Nephron progenitor cell (in vitro differentiated cells): ENCODE data around the gene ZNF19.
"Not testable (repeated sequence)": the region's sequence is repeated elsewhere in the genome, so short reads cannot be mapped to it uniquely, and the experiment has no call there.

Experiments
- DNase-seq: peaks from one replicate; pipeline ENCODE4 v3.0.0; 2021
- H3K27ac Mint-ChIP-seq: 2 replicates; pipeline ENCODE4 v1.8.0; 2021; ENCODE audit warnings: mild to moderate bottlenecking, moderate library complexity, mixed read lengths
- H3K27me3 Mint-ChIP-seq: 2 replicates; pipeline ENCODE4 v1.8.0; 2021; ENCODE audit warnings: mild to moderate bottlenecking, low read depth, mixed read lengths; ENCODE audit not compliant: poor library complexity
- H3K36me3 Mint-ChIP-seq: 2 replicates; pipeline ENCODE4 v1.8.0; 2021; ENCODE audit warnings: low read depth, mixed read lengths
- H3K4me1 Mint-ChIP-seq: 2 replicates; pipeline ENCODE4 v1.8.0; 2021; ENCODE audit warnings: mixed read lengths
- H3K4me3 Mint-ChIP-seq: 2 replicates; pipeline ENCODE4 v1.8.0; 2021; ENCODE audit warnings: mild to moderate bottlenecking, moderate library complexity, mixed read lengths
- H3K9me3 Mint-ChIP-seq: 2 replicates; pipeline ENCODE4 v1.8.0; 2021; ENCODE audit warnings: mild to moderate bottlenecking, moderate library complexity, mixed read lengths
- CTCF ChIP-seq: fragments of 200-600 bp; sonication (generic); IDR thresholded peaks from 2 replicates; pipeline ENCODE4 v1.5.0; 2021; ENCODE audit warnings: antibody characterized with exemption

The ZNF19 gene

GRCh38 chr16:71513302-71513701, 24.2 kb upstream of the ZNF19 start:
- DNase-seq: no peak
- Mint-ChIP-seq H3K36me3 (no peaks in the 10 kb centered on the region), H3K9me3 (peaks cover 9% of the 10 kb centered on the region), H3K27ac (no peak overlapping the region), H3K4me3 (no peak overlapping the region), H3K27me3 (peaks cover 36% of the 10 kb centered on the region), H3K4me1 (peaks cover 10% of the 10 kb centered on the region)
- TF ChIP-seq CTCF: no peak

DNA sequence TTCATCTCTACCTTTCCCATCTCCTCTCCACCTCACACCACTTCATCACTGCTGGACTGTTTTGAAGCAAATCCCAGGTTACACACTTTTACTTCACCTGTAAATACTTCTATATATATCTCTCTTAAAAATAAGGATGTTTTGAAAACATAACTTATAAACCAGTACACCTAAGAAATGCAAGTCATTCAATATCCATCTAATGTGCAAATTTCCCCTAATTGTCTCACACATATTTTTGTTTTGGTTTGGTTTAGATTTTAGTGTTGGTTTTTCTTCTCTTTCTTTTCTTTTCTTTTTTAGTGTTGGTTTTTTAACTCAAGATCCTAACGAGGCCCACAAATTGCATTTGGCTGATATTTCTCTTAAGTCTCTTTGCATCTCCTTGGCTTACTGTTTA, 17.9 kb upstream of the ZNF19 start:
- H3K4me3 Mint-ChIP-seq: no peak overlapping the region
- no peak overlapping the region for H3K27ac Mint-ChIP-seq
- no peak for TF ChIP-seq CTCF
- H3K9me3 Mint-ChIP-seq: peaks cover 9% of the 10 kb centered on the region
- no peaks in the 10 kb centered on the region for H3K4me1 Mint-ChIP-seq
- H3K27me3 Mint-ChIP-seq: peaks cover 38% of the 10 kb centered on the region
- DNase-seq: no peak
- no peaks in the 10 kb centered on the region for H3K36me3 Mint-ChIP-seq

DNA sequence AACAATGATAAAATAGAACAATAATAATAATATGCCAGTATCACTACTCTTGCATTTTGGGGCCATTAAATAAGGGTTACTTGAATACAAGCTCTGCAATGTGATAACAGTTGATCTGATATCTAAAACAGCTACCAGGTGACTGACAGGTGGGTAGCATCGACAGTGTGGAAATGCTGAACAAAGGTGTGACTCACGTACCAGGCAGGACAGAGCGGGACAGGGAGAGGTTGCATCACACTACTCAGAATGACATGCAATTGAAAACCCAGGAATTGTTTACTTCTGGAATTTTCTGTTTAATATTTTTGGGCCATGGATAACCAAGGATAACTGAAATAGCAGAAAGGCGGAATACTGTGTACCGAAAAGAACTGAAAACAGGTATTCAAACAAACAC, 15.8 kb upstream of the ZNF19 start:
- Mint-ChIP-seq H3K36me3 (no peaks in the 10 kb centered on the region), H3K4me3 (no peak overlapping the region), H3K9me3 (no peaks in the 10 kb centered on the region), H3K4me1 (no peaks in the 10 kb centered on the region), H3K27me3 (peaks cover 33% of the 10 kb centered on the region), H3K27ac (no peak overlapping the region)
- TF ChIP-seq CTCF: no peak
- DNase-seq: no peak

GRCh38 chr16:71504051-71504450, 14.9 kb upstream of the ZNF19 start:
- peaks cover 32% of the 10 kb centered on the region for H3K27me3 Mint-ChIP-seq
- not testable (repeated sequence) for H3K27ac Mint-ChIP-seq, H3K4me3 Mint-ChIP-seq, H3K4me1 Mint-ChIP-seq, H3K36me3 Mint-ChIP-seq, H3K9me3 Mint-ChIP-seq, DNase-seq

DNA sequence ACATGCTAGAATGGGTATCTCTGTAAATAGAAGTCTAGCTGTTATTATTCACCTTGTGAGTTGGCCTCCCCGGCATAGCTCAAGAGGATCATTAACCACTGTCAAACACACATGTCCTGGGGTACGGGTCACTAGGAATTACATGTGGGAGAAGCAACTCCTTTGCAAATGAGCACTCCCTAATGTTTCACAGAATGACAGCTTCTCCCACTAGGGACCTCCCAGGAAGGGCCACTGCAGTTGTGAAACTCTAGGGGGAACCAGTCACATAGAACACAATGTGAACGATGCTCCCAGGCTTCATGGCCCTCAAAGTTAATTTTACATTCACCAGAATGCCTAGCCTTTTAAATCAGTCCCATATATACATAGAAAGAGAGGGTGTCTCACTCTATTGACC, 12.4 kb upstream of the ZNF19 start:
- Mint-ChIP-seq H3K4me3 (no peak overlapping the region), H3K27me3 (peaks cover 24% of the 10 kb centered on the region), H3K27ac (no peak overlapping the region), H3K9me3 (no peaks in the 10 kb centered on the region), H3K36me3 (no peaks in the 10 kb centered on the region), H3K4me1 (no peaks in the 10 kb centered on the region)
- no peak for TF ChIP-seq CTCF
- no peak for DNase-seq

DNA sequence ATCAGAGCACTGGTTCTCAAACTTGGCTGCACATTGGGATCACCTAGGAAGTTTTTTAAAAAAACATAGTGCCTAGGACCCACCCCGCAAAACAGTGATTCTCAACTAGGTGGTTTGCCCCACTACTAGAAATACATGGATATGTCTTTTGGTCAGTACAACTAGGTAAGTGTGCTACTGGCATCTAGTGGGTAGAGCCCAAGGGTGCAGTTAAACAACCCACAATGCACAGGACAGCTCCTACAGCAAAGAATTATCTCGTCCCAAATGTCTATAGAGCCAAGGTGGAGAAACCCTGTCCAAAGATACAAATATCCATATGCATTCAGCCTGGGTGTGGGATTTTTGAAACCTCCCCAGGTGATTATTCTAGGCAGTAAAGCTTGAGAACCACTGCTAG, 11.8 kb upstream of the ZNF19 start:
- no peak overlapping the region for H3K4me3 Mint-ChIP-seq
- no peaks in the 10 kb centered on the region for H3K9me3 Mint-ChIP-seq
- TF ChIP-seq CTCF: no peak
- H3K4me1 Mint-ChIP-seq: no peaks in the 10 kb centered on the region
- H3K27ac Mint-ChIP-seq: no peak overlapping the region
- no peak for DNase-seq
- peaks cover 26% of the 10 kb centered on the region for H3K27me3 Mint-ChIP-seq
- no peaks in the 10 kb centered on the region for H3K36me3 Mint-ChIP-seq
